Spinal cord (tissue), 10 donors: Measurements from ENCODE around the gene COA8. TPM values are rescaled to one million over a fixed set of nuclear protein-coding genes. Genes with fewer than 3 reads are reported as not detected.
A peak's percentile ranks its signal among the peaks of the same experiment; 100 is the strongest.

Experiments used
- DNase-seq, 6 donors: peaks; one replicate each; pipeline versions ENCODE4 v3.0.0 to v3.0.0-alpha.2; 2013 to 2015; ENCODE audit warnings: low spot score in 6 of 6, low read depth in 4 of 6
- H3K27ac ChIP-seq: one replicate; pipeline ENCODE4 v1.5.1; 2013; ENCODE audit warnings: low read depth, low read length, control low read depth
- H3K27me3 ChIP-seq: one replicate; pipeline ENCODE4 v1.6.1; 2013; ENCODE audit warnings: low read length; ENCODE audit not compliant: control insufficient read depth, insufficient read depth
- H3K36me3 ChIP-seq: one replicate; pipeline ENCODE4 v1.6.1; 2013; ENCODE audit warnings: low read length; ENCODE audit not compliant: control insufficient read depth, insufficient read depth
- H3K4me1 ChIP-seq: one replicate; pipeline ENCODE4 v1.6.1; 2013; ENCODE audit warnings: low read length; ENCODE audit not compliant: control insufficient read depth, insufficient read depth
- H3K4me3 ChIP-seq: one replicate; pipeline ENCODE4 v1.5.1; 2013; ENCODE audit warnings: low read depth, low read length, control low read depth
- H3K9me3 ChIP-seq: one replicate; pipeline ENCODE4 v1.6.1; 2013; ENCODE audit warnings: low read length; ENCODE audit not compliant: control insufficient read depth, insufficient read depth
- WGBS: methylation state at CpG from one replicate; pipeline ENCODE4 v1.1.5; 2013; ENCODE audit warnings: missing lambda C conversion rate; ENCODE audit not compliant: insufficient coverage; 5-methylcytosine and 5-hydroxymethylcytosine counted together
- polyA plus RNA-seq, 2 donors: library from polyadenylated mRNA; unstranded; fragments of 120-200 nt; gene quantifications; one replicate each; pipeline ENCODE4 v1.2.1, GENCODE V29; 2013; ENCODE audit not compliant: insufficient read length in 2 of 2
- total RNA-seq, 2 donors: library from RNA; depleted of rRNA in 1 of 2; stranded (reverse); fragments of 120-200 nt in 1 of 2; fragments of >200 nt in 1 of 2; gene quantifications; one replicate each; pipeline versions ENCODE4 v1.2.3 to v1.2.4, GENCODE V29; 2013 to 2014
- donor health status: healthy.

The COA8 gene
- total and polyA plus RNA-seq, 4 donors: 33.5 to 57.6 (median 46.3) TPM

GRCh38 chr14:103574104-103574503 lies 11.3 kb downstream of the COA8 start:
- Histone ChIP-seq H3K27ac (no peak overlapping the region), H3K9me3 (no peaks in the 10 kb centered on the region), H3K4me3 (no peak overlapping the region), H3K4me1 (peaks cover 15% of the 10 kb centered on the region), H3K36me3 (peaks cover 46% of the 10 kb centered on the region), H3K27me3 (no peaks in the 10 kb centered on the region)
- no peak for DNase-seq
- WGBS: 60% methylated on average over 1 of the region's 6 CpGs

- H3K9me3 ChIP-seq: no peaks in the 10 kb centered on the region
- H3K36me3 ChIP-seq: peaks cover 46% of the 10 kb centered on the region
- no peaks in the 10 kb centered on the region for H3K27me3 ChIP-seq
- 96% methylated on average over 17 of the region's 18 CpGs for WGBS
- no peak for DNase-seq
- no peak overlapping the region for H3K27ac ChIP-seq
- no peak overlapping the region for H3K4me3 ChIP-seq
- peaks cover 13% of the 10 kb centered on the region for H3K4me1 ChIP-seq
Measured at GRCh38 chr14:103574707-103575285, 12.0 kb downstream of the COA8 start.

GRCh38 chr14:103576371-103577024 lies 13.7 kb downstream of the COA8 start:
- Histone ChIP-seq H3K36me3 (peaks cover 55% of the 10 kb centered on the region), H3K27ac (peak overlapping the region; percentile 86), H3K27me3 (no peaks in the 10 kb centered on the region), H3K9me3 (no peaks in the 10 kb centered on the region), H3K4me1 (peaks cover 13% of the 10 kb centered on the region), H3K4me3 (no peak overlapping the region)
- 5% methylated on average over 5 of the region's 9 CpGs for WGBS
- peak in 5 of 6 donors; percentile 39 to 92 (median 59) for DNase-seq

- H3K36me3 ChIP-seq: peaks cover 51% of the 10 kb centered on the region
- no peak overlapping the region for H3K4me3 ChIP-seq
Measured at GRCh38 chr14:103578401-103579075, 15.8 kb downstream of the COA8 start.

DNA sequence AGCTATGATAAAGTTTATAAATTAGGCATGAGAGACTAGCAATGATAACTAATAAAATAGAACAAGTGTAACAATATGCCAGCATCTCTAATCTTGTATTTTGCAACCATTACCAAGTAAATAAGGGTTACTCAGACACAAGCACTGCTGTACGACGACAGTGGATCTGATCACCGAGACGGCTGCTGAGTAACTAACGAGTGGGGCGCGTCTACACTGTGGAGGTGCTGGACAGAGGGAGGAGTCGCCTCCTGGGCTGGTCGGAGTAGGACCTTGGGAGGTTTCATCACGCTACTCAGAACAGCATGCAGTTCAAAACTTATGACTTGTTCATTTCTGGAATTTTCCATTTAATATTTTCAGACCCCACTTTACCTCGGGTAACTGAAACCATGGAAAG lies 18.4 kb downstream of the COA8 start:
- no peak for DNase-seq
- 97% methylated on average over 10 of the region's 11 CpGs for WGBS
- H3K36me3 ChIP-seq: peaks cover 39% of the 10 kb centered on the region
- H3K27ac ChIP-seq: no peak overlapping the region
- no peak overlapping the region for H3K4me3 ChIP-seq
- no peaks in the 10 kb centered on the region for H3K27me3 ChIP-seq
- peaks cover 10% of the 10 kb centered on the region for H3K4me1 ChIP-seq
- no peaks in the 10 kb centered on the region for H3K9me3 ChIP-seq

More at GRCh38 chr14:103578401-103579075, 15.8 kb downstream of the COA8 start:
- peaks cover 13% of the 10 kb centered on the region for H3K4me1 ChIP-seq
- no peak overlapping the region for H3K27ac ChIP-seq
- DNase-seq: no peak
- WGBS: 89% methylated on average over 10 of the region's 12 CpGs
- H3K9me3 ChIP-seq: no peaks in the 10 kb centered on the region
- no peaks in the 10 kb centered on the region for H3K27me3 ChIP-seq

DNA sequence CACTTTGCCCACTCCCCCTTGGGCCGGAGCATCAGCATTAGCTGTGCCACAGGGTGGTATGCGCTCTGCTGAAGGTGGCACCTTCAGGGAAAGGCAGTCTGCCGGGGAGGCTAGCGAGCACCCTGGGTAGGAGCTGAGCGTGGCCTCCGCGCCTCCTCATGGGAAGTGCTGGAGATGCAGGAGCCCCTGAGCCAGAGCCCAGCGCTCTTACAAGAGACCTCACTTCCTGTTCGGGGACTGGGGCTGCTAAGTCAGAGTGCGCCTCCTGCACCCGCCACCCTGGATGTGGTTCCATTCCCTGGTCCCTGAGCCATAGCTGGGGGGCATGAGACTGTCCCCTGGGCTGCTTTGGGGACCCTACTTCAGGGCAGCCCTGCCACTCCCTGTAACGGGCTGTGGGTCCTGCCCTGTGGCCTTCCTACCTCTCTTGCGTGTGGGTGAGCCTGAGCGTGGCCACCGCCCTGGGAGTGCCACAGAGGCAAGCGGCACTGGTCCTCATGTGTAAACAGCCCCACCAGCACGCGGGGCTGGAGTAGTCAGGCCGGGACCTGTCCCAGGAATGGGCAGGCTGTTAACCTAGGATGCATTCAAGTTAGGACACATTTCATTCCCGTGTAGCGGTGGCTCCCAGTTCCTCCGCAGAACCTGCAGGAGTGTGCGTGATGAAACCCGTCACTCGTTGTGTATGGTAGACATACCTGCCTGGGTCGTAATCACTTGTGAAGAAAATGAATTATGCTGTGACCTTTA lies 19.4 kb downstream of the COA8 start:
- H3K27me3 ChIP-seq: no peaks in the 10 kb centered on the region
- peaks cover under 1% of the 10 kb centered on the region for H3K4me1 ChIP-seq
- 95% methylated on average over 21 of the region's 26 CpGs for WGBS
- no peak overlapping the region for H3K27ac ChIP-seq
- peaks cover 35% of the 10 kb centered on the region for H3K36me3 ChIP-seq
- no peak for DNase-seq
- H3K4me3 ChIP-seq: no peak overlapping the region
- H3K9me3 ChIP-seq: no peaks in the 10 kb centered on the region

DNA sequence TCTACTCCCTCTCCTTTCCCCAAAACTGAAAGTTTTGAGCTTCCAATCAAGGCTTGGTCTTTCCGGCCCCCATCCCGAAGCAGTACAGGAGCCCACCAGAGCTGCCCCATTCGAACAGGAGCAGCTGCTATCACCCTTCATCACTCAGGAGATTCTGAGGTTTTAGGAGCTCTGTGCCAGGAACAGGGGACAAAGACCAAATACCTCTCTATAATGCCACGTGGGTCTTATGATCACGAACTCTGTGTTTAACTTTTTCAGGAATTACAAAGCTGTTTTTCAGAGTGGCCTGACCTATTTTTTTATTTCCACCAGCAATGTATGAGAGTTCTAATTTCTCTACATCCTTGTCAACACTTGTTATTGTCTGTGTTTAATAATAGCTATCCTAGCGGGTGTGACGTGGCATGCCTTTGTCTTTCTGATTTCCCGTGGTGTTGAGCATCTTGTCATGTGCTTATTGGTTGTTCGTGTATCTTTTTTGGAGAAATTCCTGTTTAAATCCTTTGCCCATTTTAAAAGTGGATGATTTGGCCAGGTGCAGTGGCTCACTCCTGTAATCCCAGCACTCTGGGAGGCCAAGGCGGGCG lies 21.7 kb downstream of the COA8 start:
- Histone ChIP-seq H3K4me3 (no peak overlapping the region), H3K27me3 (no peaks in the 10 kb centered on the region), H3K4me1 (no peaks in the 10 kb centered on the region), H3K9me3 (no peaks in the 10 kb centered on the region), H3K27ac (no peak overlapping the region), H3K36me3 (peaks cover 40% of the 10 kb centered on the region)
- WGBS: 92% methylated on average over 5 of the region's 11 CpGs
- DNase-seq: no peak

- Histone ChIP-seq H3K4me1 (peaks cover 30% of the 10 kb centered on the region), H3K36me3 (peaks cover 41% of the 10 kb centered on the region), H3K9me3 (no peaks in the 10 kb centered on the region), H3K27ac (peak overlapping the region; percentile 83), H3K27me3 (no peaks in the 10 kb centered on the region), H3K4me3 (no peak overlapping the region)
- DNase-seq: no peak
- WGBS: 89% methylated on average over 3 of the region's 6 CpGs
Measured at GRCh38 chr14:103593577-103593976, 30.8 kb downstream of the COA8 start.

DNA sequence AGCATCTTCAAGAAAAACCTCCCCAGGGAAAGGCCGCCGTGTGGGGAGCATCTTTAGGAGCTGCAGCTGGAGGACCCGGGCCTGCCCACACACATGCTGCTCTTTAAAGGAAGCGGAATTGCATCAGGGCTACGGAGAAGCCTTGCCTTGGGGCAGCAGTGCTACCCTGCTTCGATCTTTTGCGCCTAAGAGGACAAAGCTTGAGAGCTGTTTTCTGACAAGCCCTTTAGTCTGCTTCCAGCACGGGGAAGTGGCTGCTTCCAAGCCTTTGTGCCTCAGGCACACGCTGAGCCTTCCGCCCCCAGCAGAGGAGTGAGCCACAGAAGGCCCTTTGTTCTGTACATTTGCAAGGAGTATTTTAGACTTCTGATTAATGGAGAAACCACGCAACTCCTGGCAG lies 31.5 kb downstream of the COA8 start:
- H3K4me1 ChIP-seq: peaks cover 30% of the 10 kb centered on the region
- peak in 4 of 6 donors; percentile 50 to 90 (median 72) for DNase-seq
- WGBS: 13% methylated on average over 8 of the region's 11 CpGs
- H3K27me3 ChIP-seq: no peaks in the 10 kb centered on the region
- peaks cover 35% of the 10 kb centered on the region for H3K36me3 ChIP-seq
- no peak overlapping the region for H3K4me3 ChIP-seq
- no peaks in the 10 kb centered on the region for H3K9me3 ChIP-seq
- peak overlapping the region; percentile 83 for H3K27ac ChIP-seq
